HT1080 (cell line): Measurements from ENCODE around the gene CEP112. TPM values are rescaled to one million over a fixed set of nuclear protein-coding genes. Genes with fewer than 3 reads are reported as not detected.

Source experiments
- DNase-seq: peaks from one replicate; pipeline ENCODE4 v3.0.0-alpha.2; 2015; ENCODE audit warnings: low read depth
- total RNA-seq: library from RNA; depleted of rRNA; stranded (reverse); fragments of >200 nt; shearing (Covaris generic); gene quantifications from 2 replicates; pipeline ENCODE4 v1.2.3, GENCODE V29; 2014

CEP112 gene
- total RNA-seq, 1 experiment from 2014 or later: 2.5 TPM

GRCh38 chr17:65696739-65697394 lies 495.1 kb downstream of the CEP112 start:
- peak; percentile 57 for DNase-seq

- no peak for DNase-seq
These were observed 497.3 kb downstream of the CEP112 start for GRCh38 chr17:65694601-65695000.

- no peak for DNase-seq
These were observed 501.2 kb downstream of the CEP112 start for GRCh38 chr17:65690626-65691310.

- no peak for DNase-seq
These were observed 503.6 kb downstream of the CEP112 start for GRCh38 chr17:65688307-65688706.

GRCh38 chr17:65685110-65685509 lies 506.8 kb downstream of the CEP112 start:
- DNase-seq: no peak

GRCh38 chr17:65684631-65685030 lies 507.3 kb downstream of the CEP112 start:
- peak; percentile 54 for DNase-seq

- DNase-seq: no peak
These were observed 508.5 kb downstream of the CEP112 start for GRCh38 chr17:65683428-65683827.

GRCh38 chr17:65681763-65682162 lies 510.2 kb downstream of the CEP112 start:
- DNase-seq: peak; percentile 42

- no peak for DNase-seq
These were observed 512.6 kb downstream of the CEP112 start for GRCh38 chr17:65679165-65679845.

GRCh38 chr17:65678546-65678945 lies 513.4 kb downstream of the CEP112 start:
- DNase-seq: no peak

- peak; percentile 40 for DNase-seq
These were observed 514.0 kb downstream of the CEP112 start for GRCh38 chr17:65677932-65678331.

- DNase-seq: no peak
These were observed 517.5 kb downstream of the CEP112 start for GRCh38 chr17:65674246-65675045.

- DNase-seq: no peak
These were observed 521.1 kb downstream of the CEP112 start for GRCh38 chr17:65670667-65671371.

GRCh38 chr17:65668211-65668610 lies 523.7 kb downstream of the CEP112 start:
- DNase-seq: no peak

- DNase-seq: no peak
These were observed 524.3 kb downstream of the CEP112 start for GRCh38 chr17:65667656-65668055.

GRCh38 chr17:65666876-65667321 lies 525.0 kb downstream of the CEP112 start:
- no peak for DNase-seq

- no peak for DNase-seq
These were observed 526.0 kb downstream of the CEP112 start for GRCh38 chr17:65665966-65666365.

GRCh38 chr17:65664696-65665095 lies 527.2 kb downstream of the CEP112 start:
- DNase-seq: no peak

- no peak for DNase-seq
These were observed 527.7 kb downstream of the CEP112 start for GRCh38 chr17:65664266-65664665.

GRCh38 chr17:65662196-65662595 lies 529.7 kb downstream of the CEP112 start:
- no peak for DNase-seq

- DNase-seq: peak; percentile 71
These were observed 531.0 kb downstream of the CEP112 start for GRCh38 chr17:65660947-65661346.
